ENCODE measurements around the gene ANK3.
"Not testable (repeated sequence)": the region's sequence is repeated elsewhere in the genome, so short reads cannot be mapped to it uniquely, and the experiment has no call there.

DNA sequence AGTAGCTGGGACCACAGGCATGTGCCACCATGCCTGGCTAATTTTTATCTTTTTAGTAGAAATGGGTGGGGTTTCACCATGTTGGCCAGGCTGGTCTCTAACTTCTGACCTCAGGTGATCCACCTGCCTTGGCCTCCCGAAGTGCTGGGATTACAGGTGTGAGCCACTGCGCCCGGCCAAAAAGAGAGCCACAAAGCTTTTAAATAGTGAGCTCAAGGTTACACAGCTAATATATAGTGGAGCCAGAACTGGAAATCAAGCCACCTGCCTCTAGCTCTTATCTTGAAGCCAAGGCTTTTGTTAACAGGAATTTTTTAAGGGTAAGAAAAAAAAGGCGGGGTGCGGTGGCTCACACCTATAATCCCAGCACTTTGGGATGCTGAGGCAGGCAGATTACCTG lies 354.3 kb downstream of the ANK3 start:
- not testable (repeated sequence) for TF ChIP-seq EZH2phosphoT487 (IDR thresholded peaks at IDR 0.05; ENCODE audit: insufficient read depth, low read depth); EZH2 (IDR thresholded peaks at IDR 0.05; ENCODE audit: insufficient read depth, poor library complexity, severe bottlenecking)
